AG04449 (cell line): Measurements from ENCODE around the gene IZUMO4.

ENCODE experiments used
- CTCF ChIA-PET: fragments of 350-600 bp; formaldehyde crosslinking; extraction: SDS; loops from one replicate; lab custom pipeline; 2021; ENCODE audit warnings: antibody characterized with exemption; lab: Yijun Ruan, JAX
- POLR2A ChIA-PET: fragments of 400-600, 350-600 bp; formaldehyde crosslinking; extraction: SDS; loops from one replicate; lab custom pipeline; 2020; ENCODE audit warnings: antibody characterized with exemption, inconsistent platforms; lab: Yijun Ruan, JAX
- DNase-seq: peaks from one replicate; pipeline ENCODE4 v3.0.0-alpha.2; 2010; ENCODE audit warnings: low read depth, low spot score
- H3K4me3 ChIP-seq: 2 replicates; pipeline ENCODE4 v1.5.1; 2011; ENCODE audit warnings: low read depth, mild to moderate bottlenecking, control low read depth, low read length
- CTCF ChIP-seq: IDR thresholded peaks from one replicate; pipeline ENCODE4 v1.5.1; 2011; ENCODE audit warnings: mild to moderate bottlenecking, moderate library complexity, low read length, control low read depth, inconsistent platforms; ENCODE audit not compliant: insufficient read depth; ENCODE audit errors: missing control alignments

Gene IZUMO4

GRCh38 chr19:2103045-2103707, 6.5 kb downstream of the IZUMO4 start:
- no peak overlapping the region for H3K4me3 ChIP-seq
- ChIA-PET POLR2A (no interaction called here), CTCF (no interaction called here)
- no peak for TF ChIP-seq CTCF
- no peak for DNase-seq

GRCh38 chr19:2108251-2109016, 11.7 kb downstream of the IZUMO4 start:
- ChIA-PET POLR2A (no interaction called here), CTCF (no interaction called here)
- no peak for DNase-seq
- H3K4me3 ChIP-seq = no peak overlapping the region
- no peak for TF ChIP-seq CTCF

- ChIA-PET CTCF (no interaction called here), POLR2A (no interaction called here)
- no peak for TF ChIP-seq CTCF
- H3K4me3 ChIP-seq = no peak overlapping the region
- DNase-seq = no peak
These were observed 12.5 kb downstream of the IZUMO4 start for GRCh38 chr19:2109046-2109864.

GRCh38 chr19:2110822-2111221, 14.1 kb downstream of the IZUMO4 start:
- no peak for TF ChIP-seq CTCF
- ChIA-PET CTCF (no interaction called here), POLR2A (no interaction called here)
- no peak for DNase-seq
- no peak overlapping the region for H3K4me3 ChIP-seq

- POLR2A ChIA-PET = no interaction called here
- no peak for TF ChIP-seq CTCF
- CTCF ChIA-PET = no interaction called here
- DNase-seq = no peak
- no peak overlapping the region for H3K4me3 ChIP-seq
These were observed 14.7 kb downstream of the IZUMO4 start for GRCh38 chr19:2111425-2111824.

- DNase-seq = no peak
- ChIA-PET POLR2A (no interaction called here), CTCF (no interaction called here)
- H3K4me3 ChIP-seq = no peak overlapping the region
- no peak for TF ChIP-seq CTCF
These were observed 15.2 kb downstream of the IZUMO4 start for GRCh38 chr19:2111886-2112285.
